Calu3 (cell line): ENCODE data around the gene SLC2A13. TPM values are rescaled to one million over a fixed set of nuclear protein-coding genes. Genes with fewer than 3 reads are reported as not detected.

Source experiments
- BruUV-seq: library from RNA; stranded (reverse); fragments of 400-500 nt; replicated peaks from 2 replicates; lab custom pipeline; 2021; lab: Mats Ljungman, UMichigan
- CTCF ChIA-PET: fragments of 300-600 bp; sonication (Branson Sonifier 250); formaldehyde crosslinking; loops from one replicate; lab custom pipeline; 2022; ENCODE audit warnings: antibody characterized with exemption; lab: Charles Lee
- DNase-seq: peaks from one replicate; pipeline ENCODE4 v3.0.0; 2022
- H3K27ac Mint-ChIP-seq: one replicate; pipeline ENCODE4 v1.8.0; 2022; ENCODE audit warnings: mixed read lengths; ENCODE audit not compliant: unreplicated experiment
- H3K27me3 Mint-ChIP-seq: one replicate; pipeline ENCODE4 v1.8.0; 2022; ENCODE audit warnings: mixed read lengths; ENCODE audit not compliant: unreplicated experiment
- H3K36me3 Mint-ChIP-seq: one replicate; pipeline ENCODE4 v1.8.0; 2022; ENCODE audit warnings: mild to moderate bottlenecking, moderate library complexity, mixed read lengths; ENCODE audit not compliant: insufficient read depth, unreplicated experiment
- H3K4me1 Mint-ChIP-seq: one replicate; pipeline ENCODE4 v1.8.0; 2022; ENCODE audit warnings: mild to moderate bottlenecking, low read depth, mixed read lengths; ENCODE audit not compliant: unreplicated experiment
- H3K4me3 Mint-ChIP-seq: one replicate; pipeline ENCODE4 v1.8.0; 2022; ENCODE audit warnings: mild to moderate bottlenecking, low read depth, moderate library complexity, mixed read lengths; ENCODE audit not compliant: unreplicated experiment
- H3K9me3 Mint-ChIP-seq: one replicate; pipeline ENCODE4 v1.8.0; 2022; ENCODE audit warnings: low read depth, mixed read lengths; ENCODE audit not compliant: unreplicated experiment
- CTCF ChIP-seq: fragments of 200-600 bp; IDR thresholded peaks from one replicate; pipeline ENCODE4 v1.8.0; 2022; ENCODE audit warnings: antibody characterized with exemption; ENCODE audit not compliant: unreplicated experiment
- intact Hi-C: fragments of 100-400 bp; cut with micrococcal nuclease; formaldehyde crosslinking; loops from one replicate; pipeline ENCODE4 v1.10.0; 2022; ENCODE audit not compliant: unreplicated experiment
- total RNA-seq: library from RNA; stranded (reverse); gene quantifications from 2 replicates; pipeline ENCODE4 v1.2.3, GENCODE V29; 2022

Gene SLC2A13
- total RNA-seq, 1 experiment from 2014 or later, result 9.4 TPM

- no peak for TF ChIP-seq CTCF
- no TSS peak for BruUV-seq
- intact Hi-C loops, result no loop called here
- Mint-ChIP-seq H3K36me3 (no peaks in the 10 kb centered on the region), H3K9me3 (peaks cover 4% of the 10 kb centered on the region), H3K27me3 (no peaks in the 10 kb centered on the region), H3K4me1 (no peaks in the 10 kb centered on the region), H3K27ac (no peak overlapping the region), H3K4me3 (no peak overlapping the region)
- CTCF ChIA-PET, result no interaction called here
- no peak for DNase-seq
These were observed 139.2 kb downstream of the SLC2A13 start for GRCh38 chr12:39966721-39967120.

DNA sequence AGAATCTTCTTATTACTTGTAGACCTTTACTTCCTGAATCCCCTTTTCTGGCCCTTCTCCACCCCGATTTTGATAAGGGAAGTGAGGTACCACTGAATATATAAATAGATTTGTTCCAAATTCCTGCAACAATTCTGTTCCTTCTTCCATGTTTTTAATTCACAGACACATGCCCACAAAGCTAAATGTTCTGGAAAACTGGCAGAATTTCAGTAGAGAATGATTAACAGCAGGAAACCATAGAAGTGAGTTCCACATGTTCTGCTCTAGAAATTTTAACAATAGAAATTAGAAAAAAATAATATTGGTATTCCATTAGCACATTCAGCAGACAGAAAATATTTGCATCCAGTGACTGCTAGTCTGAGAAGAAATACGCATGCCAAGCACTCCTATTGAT lies 139.6 kb downstream of the SLC2A13 start:
- Mint-ChIP-seq H3K9me3 (peaks cover 4% of the 10 kb centered on the region), H3K4me3 (no peak overlapping the region), H3K27me3 (no peaks in the 10 kb centered on the region), H3K36me3 (no peaks in the 10 kb centered on the region), H3K4me1 (no peaks in the 10 kb centered on the region), H3K27ac (no peak overlapping the region)
- DNase-seq, result no peak
- BruUV-seq, result no TSS peak
- CTCF ChIA-PET, result no interaction called here
- intact Hi-C loops, result no loop called here
- no peak for TF ChIP-seq CTCF

- H3K4me1 Mint-ChIP-seq, result no peaks in the 10 kb centered on the region
- intact Hi-C loops, result no loop called here
- DNase-seq, result no peak
- H3K9me3 Mint-ChIP-seq, result no peaks in the 10 kb centered on the region
- no peak for TF ChIP-seq CTCF
- no peak overlapping the region for H3K27ac Mint-ChIP-seq
- H3K4me3 Mint-ChIP-seq, result no peak overlapping the region
- H3K36me3 Mint-ChIP-seq, result no peaks in the 10 kb centered on the region
- no TSS peak for BruUV-seq
- no peaks in the 10 kb centered on the region for H3K27me3 Mint-ChIP-seq
- CTCF ChIA-PET, result no interaction called here
These were observed 146.4 kb downstream of the SLC2A13 start for GRCh38 chr12:39959467-39959866.

DNA sequence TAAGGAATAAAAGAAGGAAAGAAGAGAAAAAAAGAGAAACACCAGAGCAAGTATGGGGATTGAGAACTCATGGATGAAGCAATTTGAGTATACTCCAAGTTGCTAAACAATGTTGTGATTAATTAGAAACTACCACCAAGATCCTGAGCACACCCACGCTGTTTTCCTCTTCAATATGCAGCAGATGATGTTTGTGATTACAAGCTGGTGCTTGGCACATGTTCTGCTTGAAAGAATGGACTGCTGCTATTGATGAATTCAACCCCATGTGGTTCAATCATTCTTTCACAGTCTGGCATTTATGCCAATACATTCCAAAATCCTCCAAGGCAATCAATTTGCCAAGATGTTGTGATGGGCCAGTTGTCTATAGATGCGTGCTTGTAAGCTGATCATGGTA lies 146.8 kb downstream of the SLC2A13 start:
- H3K36me3 Mint-ChIP-seq, result no peaks in the 10 kb centered on the region
- no TSS peak for BruUV-seq

More for the DNA sequence above, 146.8 kb downstream of the SLC2A13 start:
- no peak for TF ChIP-seq CTCF
- Mint-ChIP-seq H3K4me1 (no peaks in the 10 kb centered on the region), H3K4me3 (no peak overlapping the region), H3K9me3 (no peaks in the 10 kb centered on the region), H3K27me3 (no peaks in the 10 kb centered on the region), H3K27ac (no peak overlapping the region)
- CTCF ChIA-PET, result no interaction called here
- no peak for DNase-seq
- intact Hi-C loops, result no loop called here
